ENCODE data around the gene PLA2G4C.
"Not testable (repeated sequence)": the region's sequence is repeated elsewhere in the genome, so short reads cannot be mapped to it uniquely, and the experiment has no call there.

PLA2G4C gene

GRCh38 chr19:48108997-48109782 is 1.4 kb downstream of the PLA2G4C start:
- no peak for DNase-seq

DNA sequence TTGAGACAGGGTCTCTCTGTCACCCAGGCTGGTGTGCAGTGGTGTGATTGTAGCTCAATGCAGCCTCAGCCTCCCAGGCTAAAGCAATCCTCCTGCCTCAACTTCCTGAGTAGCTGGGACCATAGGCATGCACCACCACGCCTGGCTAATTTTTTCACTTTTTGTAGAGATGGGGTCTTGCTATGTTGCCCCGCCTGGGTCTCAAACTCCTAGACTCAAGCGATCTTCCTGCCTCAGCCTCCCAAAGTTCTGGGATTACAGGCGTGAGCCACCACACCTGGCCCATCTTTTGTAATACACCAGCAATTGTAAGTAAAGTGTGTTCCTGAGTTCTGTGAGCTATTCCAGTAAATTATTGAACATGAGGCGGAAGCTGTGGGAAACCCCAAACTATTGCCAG is 6.7 kb downstream of the PLA2G4C start:
- no peak for DNase-seq

- DNase-seq, result peak; percentile 36
Observed at GRCh38 chr19:48102870-48103751, 7.5 kb downstream of the PLA2G4C start.

DNA sequence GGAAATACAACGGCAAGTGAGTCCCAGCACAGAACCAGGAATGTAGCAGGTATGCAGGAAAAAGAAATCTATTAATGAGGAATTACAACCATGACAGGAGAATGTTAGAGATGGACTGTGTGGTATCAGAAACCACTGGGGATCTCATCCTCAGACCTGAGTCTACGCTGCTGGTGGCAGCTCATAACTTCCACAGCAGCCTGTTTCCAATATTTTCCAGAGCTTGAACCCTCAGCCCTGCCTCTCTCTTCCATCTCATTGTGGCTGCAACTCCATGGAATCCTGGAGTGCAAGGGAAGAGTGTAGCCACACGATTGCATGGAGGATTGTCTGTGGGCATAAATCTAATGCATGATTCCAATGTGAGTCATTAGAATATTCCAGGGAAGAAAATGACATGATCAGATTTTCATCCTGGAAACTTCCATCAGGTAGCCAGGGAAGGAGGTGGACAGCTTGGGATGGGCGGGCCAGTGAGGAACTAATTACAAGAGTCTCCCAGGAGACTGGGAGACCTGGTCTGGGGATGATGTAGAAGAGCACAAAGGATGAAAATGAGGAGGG is 14.9 kb downstream of the PLA2G4C start:
- no peak for DNase-seq

DNA sequence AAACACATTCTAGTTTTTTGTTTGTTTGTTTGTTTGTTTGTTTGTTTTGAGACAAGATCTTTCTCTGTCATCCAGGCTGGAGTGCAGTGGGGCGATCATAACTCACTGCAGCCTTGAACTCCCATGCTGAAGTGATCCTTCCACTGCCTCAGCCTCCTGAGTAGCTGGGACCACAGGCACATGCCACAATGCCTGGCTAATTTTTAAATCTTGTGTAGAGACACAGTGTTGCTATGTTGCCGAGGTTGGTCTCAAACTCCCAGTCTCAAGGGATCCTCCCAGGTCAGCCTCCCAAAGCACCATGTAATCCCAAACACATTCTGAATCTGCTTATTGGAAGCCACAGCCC is 15.8 kb downstream of the PLA2G4C start:
- DNase-seq, result no peak

DNA sequence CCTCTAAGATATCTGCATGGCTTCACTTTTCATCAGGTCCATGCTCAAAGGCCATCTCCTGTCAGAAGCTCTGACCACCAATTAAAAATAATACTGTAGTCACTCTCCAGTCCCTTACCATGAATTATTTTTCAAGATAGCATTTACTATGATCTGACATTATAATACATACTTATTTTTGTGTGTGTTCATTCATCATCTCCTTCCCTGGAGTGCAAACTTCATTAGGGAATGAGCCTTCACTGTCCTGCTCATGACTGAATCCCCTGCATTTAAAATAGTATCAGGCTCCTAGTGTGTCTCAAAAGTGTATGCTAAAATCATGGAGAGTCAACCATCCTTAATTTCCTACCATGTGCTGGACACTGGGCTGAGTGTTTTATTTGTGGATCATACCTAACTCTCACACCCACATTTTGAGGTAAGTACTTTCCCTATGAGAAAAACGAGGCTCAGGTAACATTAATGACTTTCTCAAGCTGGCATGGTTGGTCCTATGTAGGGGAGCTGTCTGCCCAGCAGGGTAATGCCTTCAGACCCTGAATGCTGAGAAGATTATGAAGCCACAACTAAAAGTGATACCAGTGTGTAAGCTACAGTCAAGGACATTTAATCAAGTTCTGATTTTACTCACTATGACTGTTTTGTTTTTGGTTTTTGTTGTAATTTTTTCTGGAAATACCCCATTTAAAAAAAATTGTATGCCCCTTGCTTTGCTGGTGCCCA is 16.3 kb downstream of the PLA2G4C start:
- no peak for DNase-seq

GRCh38 chr19:48091111-48091718 is 19.4 kb downstream of the PLA2G4C start:
- not testable (repeated sequence) for DNase-seq

GRCh38 chr19:48090281-48090802 is 20.3 kb downstream of the PLA2G4C start:
- no peak for DNase-seq

- DNase-seq, result not testable (repeated sequence)
Observed at GRCh38 chr19:48088991-48089390, 21.6 kb downstream of the PLA2G4C start.

DNA sequence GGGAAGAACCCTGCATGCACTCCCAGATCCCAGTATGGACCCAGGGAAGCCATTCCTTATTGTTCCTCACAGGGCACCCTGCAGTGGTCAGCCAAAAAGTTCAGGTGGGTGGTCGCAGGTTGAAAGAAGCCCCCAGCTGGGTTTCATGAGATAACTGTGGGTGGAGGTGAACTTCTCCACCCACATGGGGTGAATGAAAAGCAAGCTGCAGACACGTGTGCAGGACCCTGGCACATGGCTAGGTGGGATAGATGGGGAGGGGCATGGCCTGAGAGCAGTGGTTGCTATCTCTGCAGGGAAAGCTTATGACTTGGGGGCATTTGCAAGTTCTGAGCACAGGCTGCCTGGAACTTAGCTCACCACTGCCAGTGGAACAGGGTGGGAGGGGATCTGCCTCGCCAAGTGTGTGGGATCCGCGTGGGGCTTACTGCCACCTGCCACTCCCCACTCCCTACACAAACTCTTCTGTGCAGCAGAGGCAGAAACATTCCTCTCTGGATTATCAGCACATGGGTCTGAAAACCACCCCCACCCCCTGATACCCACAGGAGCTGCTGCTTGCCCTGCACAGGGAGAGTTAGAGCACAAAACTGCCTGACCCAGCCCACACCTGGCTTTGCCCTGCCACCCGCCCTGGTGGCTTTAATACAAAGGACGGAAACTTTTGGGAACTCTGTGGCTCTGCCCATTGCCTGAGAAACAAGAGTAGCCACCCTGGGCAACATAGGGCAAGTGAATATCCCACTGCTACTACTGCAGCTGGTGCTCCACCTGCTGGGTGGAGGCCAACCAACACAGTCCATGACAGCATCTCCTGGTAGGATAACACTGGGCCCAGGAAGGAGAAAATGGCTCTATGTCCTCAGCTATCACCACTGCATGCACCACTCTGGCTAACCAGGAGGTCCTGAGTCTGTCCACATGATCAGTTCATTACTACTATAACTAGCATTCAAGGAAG is 24.4 kb downstream of the PLA2G4C start:
- no peak for DNase-seq

DNA sequence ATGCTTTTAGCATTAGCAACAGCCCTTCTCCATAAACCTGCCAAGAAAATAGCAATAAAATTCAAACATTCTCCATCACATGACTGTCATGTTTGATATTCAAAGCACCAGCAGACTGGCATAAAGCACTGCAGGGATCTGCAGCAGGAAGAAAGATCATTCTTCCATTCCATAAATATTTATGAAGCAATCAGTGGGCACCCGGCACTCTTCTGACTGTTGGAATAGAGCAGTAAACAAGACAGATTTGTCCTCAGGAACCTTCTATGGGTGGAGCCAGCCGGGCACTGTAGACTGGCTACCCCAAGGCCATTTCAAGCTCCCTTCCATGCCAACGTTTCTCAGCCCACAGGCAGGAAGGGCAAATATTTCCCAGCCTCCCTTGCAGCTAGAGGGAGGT is 25.5 kb downstream of the PLA2G4C start:
- DNase-seq, result no peak

GRCh38 chr19:48081106-48081505 is 29.5 kb downstream of the PLA2G4C start:
- no peak for DNase-seq

GRCh38 chr19:48070177-48070769 is 40.3 kb downstream of the PLA2G4C start:
- not testable (repeated sequence) for DNase-seq

DNA sequence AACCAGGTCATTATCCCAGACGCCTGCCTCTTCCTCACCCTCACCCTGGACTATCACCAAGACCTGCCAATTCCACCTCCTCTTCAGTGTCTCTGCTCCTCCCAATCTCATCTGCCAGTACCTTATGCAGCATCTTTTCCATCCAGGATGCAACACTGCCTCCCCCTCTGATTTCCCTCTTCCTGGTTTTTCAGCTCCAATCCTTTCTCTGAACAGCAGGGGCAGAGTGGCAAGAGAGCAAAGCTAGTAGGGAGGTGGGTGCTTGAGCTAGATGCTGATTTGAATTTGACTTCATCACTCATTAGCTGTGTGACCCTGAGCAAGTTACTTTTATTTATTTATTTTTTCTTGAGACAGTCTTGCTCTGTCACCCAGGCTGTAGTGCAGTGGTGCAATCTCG is 41.2 kb downstream of the PLA2G4C start:
- no peak for DNase-seq

DNA sequence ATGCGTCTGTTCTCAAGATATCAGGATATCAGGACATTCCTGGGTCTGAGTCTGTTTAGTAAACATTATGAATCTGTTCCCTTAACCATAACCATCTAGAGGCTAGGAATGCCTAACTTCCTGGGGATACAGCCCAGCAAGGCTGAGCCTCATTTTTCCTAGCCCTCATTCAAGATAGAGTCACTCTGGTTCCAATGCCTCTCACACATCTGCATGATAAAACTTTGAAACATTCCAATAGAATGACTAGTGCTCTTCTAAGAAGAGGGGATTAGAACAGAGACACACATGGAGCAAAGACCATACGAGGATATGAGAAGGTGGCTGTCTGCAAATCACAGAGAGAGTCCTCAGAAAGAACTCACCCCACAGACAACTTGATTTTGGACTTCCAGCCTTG is 46.1 kb downstream of the PLA2G4C start:
- DNase-seq, result no peak

- no peak for DNase-seq
Observed at GRCh38 chr19:48061401-48062344, 48.9 kb downstream of the PLA2G4C start.

DNA sequence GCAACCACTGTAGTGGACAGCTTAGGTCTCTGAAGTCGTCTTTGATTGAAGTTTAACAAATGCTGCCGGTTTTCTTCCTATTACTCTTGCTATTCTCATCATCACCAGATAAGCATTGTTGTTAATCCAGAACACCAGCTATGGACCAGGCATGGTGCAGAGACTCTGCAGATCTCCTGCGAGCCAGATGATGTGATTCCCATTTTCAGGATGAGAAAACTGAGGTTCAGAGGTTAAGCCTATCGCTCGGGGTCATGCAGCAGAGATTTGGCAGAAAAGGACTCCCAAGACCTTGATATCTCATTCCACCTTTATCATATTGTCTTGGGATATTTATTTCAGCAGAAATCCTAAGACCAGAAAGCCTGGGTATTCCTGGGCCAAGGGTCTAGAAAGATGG is 50.2 kb downstream of the PLA2G4C start:
- DNase-seq, result no peak

GRCh38 chr19:48059331-48059730 is 51.3 kb downstream of the PLA2G4C start:
- DNase-seq, result no peak

GRCh38 chr19:48053856-48054255 is 56.8 kb downstream of the PLA2G4C start:
- no peak for DNase-seq

DNA sequence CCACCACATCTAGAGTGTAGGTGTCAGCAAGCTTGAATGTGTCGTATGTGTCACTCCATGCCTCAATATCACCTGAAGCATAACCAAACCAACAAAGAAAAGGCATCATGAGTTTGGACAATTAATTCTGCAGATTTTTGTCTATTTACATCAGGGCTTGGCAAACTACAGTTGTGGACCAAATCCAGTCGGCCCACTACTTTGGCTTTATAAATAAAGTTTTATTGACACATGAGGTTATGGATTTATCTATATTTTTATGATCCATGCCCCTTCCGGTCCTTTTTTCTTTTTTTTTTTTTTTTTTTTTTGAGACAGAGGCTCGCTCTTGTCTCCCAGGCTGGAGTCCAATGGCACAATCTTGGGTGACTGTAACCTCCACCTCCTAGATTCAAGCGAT is 57.5 kb downstream of the PLA2G4C start:
- DNase-seq, result no peak

Data from NCI-H446 treated with DMSO at 0.1 percent for 48 hours (cell line).